MM.1S (cell line): ENCODE results near the gene ROR2.
"Not testable (repeated sequence)": the region's sequence is repeated elsewhere in the genome, so short reads cannot be mapped to it uniquely, and the experiment has no call there.

ENCODE experiments used
- EZH2 ChIP-seq: fragments of 300-600 bp; sonication (generic); optimal IDR thresholded peaks from 2 replicates; pipeline ENCODE3; 2017; ENCODE audit warnings: low read depth, mild to moderate bottlenecking, antibody characterized with exemption, low read length, mixed read lengths
- EZH2phosphoT487 ChIP-seq: fragments of 300-600 bp; sonication (generic); IDR thresholded peaks from 2 replicates; pipeline ENCODE4 v1.6.1; 2018; ENCODE audit warnings: antibody characterized with exemption, low read length

GRCh38 chr9:91517332-91517731 is 432.7 kb downstream of the ROR2 start:
- not testable (repeated sequence) for TF ChIP-seq EZH2phosphoT487, EZH2
